ENCODE results near the gene HMHB1.

- TF ChIP-seq ZFP30 (CRISPR knock-in tag; IDR thresholded peaks at IDR 0.05) (no peak), ZFP3 (CRISPR knock-in tag; IDR thresholded peaks at IDR 0.05) (no peak), ISL1 (CRISPR knock-in tag; IDR thresholded peaks at IDR 0.05) (no peak), OSR1 (CRISPR knock-in tag; IDR thresholded peaks at IDR 0.05) (no peak), BACH2 (CRISPR knock-in tag; IDR thresholded peaks at IDR 0.05; ENCODE audit: borderline replicate concordance) (no peak), ARNTL (CRISPR knock-in tag; IDR thresholded peaks at IDR 0.05; ENCODE audit: borderline replicate concordance, low read depth) (no peak), CSDC2 (CRISPR knock-in tag; IDR thresholded peaks at IDR 0.05) (no peak), GLIS3 (CRISPR knock-in tag; IDR thresholded peaks at IDR 0.05) (no peak), RARB (CRISPR knock-in tag; IDR thresholded peaks at IDR 0.05) (no peak), SNAI2 (CRISPR knock-in tag; IDR thresholded peaks at IDR 0.05) (no peak), TOX (CRISPR knock-in tag; IDR thresholded peaks at IDR 0.05; ENCODE audit: borderline replicate concordance) (no peak)
- TF ChIP-seq, protein P1, sequence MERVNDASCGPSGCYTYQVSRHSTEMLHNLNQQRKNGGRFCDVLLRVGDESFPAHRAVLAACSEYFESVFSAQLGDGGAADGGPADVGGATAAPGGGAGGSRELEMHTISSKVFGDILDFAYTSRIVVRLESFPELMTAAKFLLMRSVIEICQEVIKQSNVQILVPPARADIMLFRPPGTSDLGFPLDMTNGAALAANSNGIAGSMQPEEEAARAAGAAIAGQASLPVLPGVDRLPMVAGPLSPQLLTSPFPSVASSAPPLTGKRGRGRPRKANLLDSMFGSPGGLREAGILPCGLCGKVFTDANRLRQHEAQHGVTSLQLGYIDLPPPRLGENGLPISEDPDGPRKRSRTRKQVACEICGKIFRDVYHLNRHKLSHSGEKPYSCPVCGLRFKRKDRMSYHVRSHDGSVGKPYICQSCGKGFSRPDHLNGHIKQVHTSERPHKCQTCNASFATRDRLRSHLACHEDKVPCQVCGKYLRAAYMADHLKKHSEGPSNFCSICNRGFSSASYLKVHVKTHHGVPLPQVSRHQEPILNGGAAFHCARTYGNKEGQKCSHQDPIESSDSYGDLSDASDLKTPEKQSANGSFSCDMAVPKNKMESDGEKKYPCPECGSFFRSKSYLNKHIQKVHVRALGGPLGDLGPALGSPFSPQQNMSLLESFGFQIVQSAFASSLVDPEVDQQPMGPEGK (CRISPR knock-in tag; IDR thresholded peaks at IDR 0.05; ENCODE audit: borderline replicate concordance) = no peak
- TF ChIP-seq, protein P2, sequence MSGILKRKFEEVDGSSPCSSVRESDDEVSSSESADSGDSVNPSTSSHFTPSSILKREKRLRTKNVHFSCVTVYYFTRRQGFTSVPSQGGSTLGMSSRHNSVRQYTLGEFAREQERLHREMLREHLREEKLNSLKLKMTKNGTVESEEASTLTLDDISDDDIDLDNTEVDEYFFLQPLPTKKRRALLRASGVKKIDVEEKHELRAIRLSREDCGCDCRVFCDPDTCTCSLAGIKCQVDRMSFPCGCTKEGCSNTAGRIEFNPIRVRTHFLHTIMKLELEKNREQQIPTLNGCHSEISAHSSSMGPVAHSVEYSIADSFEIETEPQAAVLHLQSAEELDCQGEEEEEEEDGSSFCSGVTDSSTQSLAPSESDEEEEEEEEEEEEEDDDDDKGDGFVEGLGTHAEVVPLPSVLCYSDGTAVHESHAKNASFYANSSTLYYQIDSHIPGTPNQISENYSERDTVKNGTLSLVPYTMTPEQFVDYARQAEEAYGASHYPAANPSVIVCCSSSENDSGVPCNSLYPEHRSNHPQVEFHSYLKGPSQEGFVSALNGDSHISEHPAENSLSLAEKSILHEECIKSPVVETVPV (CRISPR knock-in tag; IDR thresholded peaks at IDR 0.05) = no peak
Measured at GRCh38 chr5:143824851-143825720, 13.1 kb downstream of the HMHB1 start.
